ENCODE measurements around the gene BCAS3.

Gene BCAS3

GRCh38 chr17:61378658-61379456, 701.2 kb downstream of the BCAS3 start:
- Mint-ChIP-seq H3K4me1 (ENCODE audit: low read depth) (no peaks in the 10 kb centered on the region), H3K9me3 (no peaks in the 10 kb centered on the region), H3K36me3 (ENCODE audit: low read depth) (no peaks in the 10 kb centered on the region), H3K27ac (no peak overlapping the region), H3K27me3 (no peaks in the 10 kb centered on the region), H3K4me3 (no peak overlapping the region)

DNA sequence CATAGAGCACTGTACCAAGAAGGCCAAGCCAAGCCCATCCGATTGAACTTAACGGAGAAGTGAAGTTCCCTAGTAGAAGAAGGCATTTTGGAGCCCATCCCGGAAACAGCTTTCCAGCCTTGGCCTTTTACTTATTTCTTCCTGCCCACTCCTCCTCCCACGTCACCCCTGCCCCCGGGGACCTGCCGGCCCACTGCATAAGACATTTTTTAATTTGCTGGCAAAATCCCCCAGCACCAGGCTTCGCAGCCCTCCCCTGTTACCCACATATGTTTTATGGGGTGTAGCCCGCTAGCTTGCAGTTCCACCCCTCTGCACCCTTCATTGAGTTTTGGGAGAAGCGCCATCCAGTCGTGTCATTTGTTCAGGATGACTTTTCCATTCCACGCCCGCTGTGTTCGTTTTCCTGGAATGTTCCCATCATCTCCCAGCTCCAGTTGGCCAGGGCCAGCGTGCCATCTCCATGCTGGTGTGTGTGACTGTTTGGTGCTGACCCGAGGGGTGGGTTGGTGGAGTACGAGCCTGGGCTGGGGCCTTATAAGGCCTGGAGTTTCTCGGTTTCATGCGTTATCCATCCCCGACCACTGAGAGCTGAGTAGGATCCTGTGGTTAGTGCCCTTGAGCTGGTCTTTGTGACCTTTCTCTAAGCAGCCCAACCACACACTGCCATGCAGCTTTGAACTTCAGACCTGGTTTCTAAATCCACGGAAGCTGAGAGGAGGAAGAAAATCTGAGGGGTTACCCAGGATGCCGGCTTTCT, 702.0 kb downstream of the BCAS3 start:
- Mint-ChIP-seq H3K27me3 (no peaks in the 10 kb centered on the region), H3K4me3 (no peak overlapping the region), H3K4me1 (ENCODE audit: low read depth) (no peaks in the 10 kb centered on the region), H3K9me3 (no peaks in the 10 kb centered on the region), H3K27ac (no peak overlapping the region), H3K36me3 (ENCODE audit: low read depth) (no peaks in the 10 kb centered on the region)

DNA sequence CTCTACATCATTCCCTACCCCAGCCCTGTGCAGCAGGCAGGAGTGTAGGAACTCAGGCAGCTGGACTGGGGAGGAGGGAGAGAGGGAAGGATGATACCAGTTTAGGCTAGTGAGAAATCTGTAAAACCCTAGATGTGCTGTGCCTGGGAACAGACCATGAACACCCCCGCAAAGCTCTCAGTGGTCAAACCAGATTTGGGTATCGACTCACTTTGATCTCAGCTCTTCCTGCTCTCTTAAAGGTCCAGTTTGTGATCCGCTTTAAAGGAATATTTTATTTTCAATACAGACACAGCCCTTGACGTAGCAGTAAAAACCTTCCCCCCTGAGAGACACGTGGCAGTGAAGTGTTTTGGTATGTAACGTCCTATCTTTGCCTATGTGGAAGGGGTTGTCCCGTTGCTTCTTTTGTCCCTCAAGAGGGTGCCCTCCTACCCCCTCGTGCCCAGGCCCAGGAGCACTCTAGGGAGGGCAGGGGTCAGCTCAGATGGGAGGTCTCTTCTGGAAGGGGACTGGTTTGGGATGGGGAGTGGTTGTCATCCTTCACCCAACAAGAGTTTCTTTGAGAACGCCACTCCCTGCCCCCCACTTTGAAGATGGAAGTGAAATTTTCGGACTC, 702.7 kb downstream of the BCAS3 start:
- Mint-ChIP-seq H3K27ac (no peak overlapping the region), H3K9me3 (no peaks in the 10 kb centered on the region)

GRCh38 chr17:61380836-61381525, 703.3 kb downstream of the BCAS3 start:
- Mint-ChIP-seq H3K36me3 (ENCODE audit: low read depth) (no peaks in the 10 kb centered on the region), H3K9me3 (no peaks in the 10 kb centered on the region), H3K27ac (no peak overlapping the region), H3K27me3 (no peaks in the 10 kb centered on the region), H3K4me3 (no peak overlapping the region), H3K4me1 (ENCODE audit: low read depth) (no peaks in the 10 kb centered on the region)

More for the DNA sequence above, 702.7 kb downstream of the BCAS3 start:
- Mint-ChIP-seq H3K27me3 (no peaks in the 10 kb centered on the region), H3K36me3 (ENCODE audit: low read depth) (no peaks in the 10 kb centered on the region), H3K4me3 (no peak overlapping the region), H3K4me1 (ENCODE audit: low read depth) (no peaks in the 10 kb centered on the region)

GRCh38 chr17:61381537-61381936, 703.9 kb downstream of the BCAS3 start:
- no peak overlapping the region for H3K4me3 Mint-ChIP-seq

DNA sequence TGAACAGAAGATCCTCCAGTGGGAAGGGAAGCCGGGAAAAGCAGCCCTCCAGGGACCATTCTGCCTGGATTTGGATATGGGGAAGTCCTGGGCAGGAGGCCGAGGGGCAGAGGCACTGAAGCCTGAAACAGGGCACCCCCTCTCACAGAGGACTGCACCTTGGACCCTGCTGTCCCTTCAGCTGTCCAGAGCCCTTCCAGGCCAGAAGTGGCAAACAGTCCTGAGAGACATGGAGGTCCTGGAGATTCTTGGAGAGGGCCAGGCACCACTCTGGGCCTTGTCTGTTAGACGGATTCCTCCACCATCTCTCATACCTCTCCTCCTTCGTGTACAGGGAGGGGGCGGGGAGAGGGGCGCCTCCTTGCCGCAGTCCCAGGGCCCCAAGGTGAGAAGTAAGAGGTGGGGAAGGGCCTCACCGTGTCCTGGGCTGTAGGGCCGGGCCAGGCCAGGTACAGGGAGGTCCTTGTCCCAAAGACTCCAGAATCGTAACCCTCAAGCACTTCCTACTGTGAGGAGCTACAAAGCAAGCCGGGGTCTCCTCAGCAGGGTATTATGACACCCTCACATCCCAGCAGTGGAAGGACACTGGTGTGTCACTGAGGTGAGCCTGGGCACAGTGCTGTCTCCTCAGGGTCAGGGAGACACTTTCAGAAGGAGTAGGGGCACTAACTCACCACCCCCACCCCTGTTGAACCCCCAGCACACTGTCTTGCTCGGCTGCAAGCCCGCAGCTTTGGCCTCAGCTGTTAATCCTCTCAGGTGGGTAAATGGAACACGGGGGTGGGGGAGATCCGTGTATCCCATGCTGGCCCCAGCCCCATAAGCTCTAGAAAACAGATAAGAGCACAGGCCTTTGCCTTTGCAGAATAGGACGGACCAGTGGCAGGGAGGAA, 705.4 kb downstream of the BCAS3 start:
- Mint-ChIP-seq H3K4me3 (no peak overlapping the region), H3K4me1 (ENCODE audit: low read depth) (no peaks in the 10 kb centered on the region), H3K9me3 (no peaks in the 10 kb centered on the region)

More at GRCh38 chr17:61381537-61381936, 703.9 kb downstream of the BCAS3 start:
- H3K9me3 Mint-ChIP-seq = no peaks in the 10 kb centered on the region
- no peaks in the 10 kb centered on the region for H3K4me1 Mint-ChIP-seq (ENCODE audit: low read depth)
- no peaks in the 10 kb centered on the region for H3K27me3 Mint-ChIP-seq
- H3K27ac Mint-ChIP-seq = no peak overlapping the region
- no peaks in the 10 kb centered on the region for H3K36me3 Mint-ChIP-seq (ENCODE audit: low read depth)

DNA sequence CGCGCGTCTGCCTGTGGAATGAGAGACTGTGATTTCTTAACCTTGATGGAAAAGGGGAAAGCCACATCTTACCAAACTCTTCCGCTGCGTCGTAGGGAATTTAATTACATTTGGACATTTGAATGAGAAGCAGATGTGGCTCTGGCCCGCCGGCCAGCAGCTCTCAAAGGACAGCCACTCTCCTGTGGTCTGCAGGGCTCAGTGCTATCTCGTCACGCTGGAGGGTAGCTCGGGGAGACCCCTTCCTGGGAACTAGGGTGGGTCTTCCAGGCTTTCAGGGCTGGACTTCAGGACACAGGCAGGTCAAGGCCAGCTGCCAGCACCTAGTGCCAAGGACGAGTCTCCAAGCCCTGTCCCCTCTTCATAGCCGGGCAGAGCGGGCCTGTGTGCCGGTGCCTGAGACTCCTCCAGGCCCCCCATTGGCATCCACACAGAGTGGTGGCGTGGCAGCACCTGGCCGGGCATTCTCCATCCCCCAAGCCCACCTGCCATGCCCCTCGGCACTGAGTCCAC, 706.1 kb downstream of the BCAS3 start:
- Mint-ChIP-seq H3K27me3 (no peaks in the 10 kb centered on the region), H3K9me3 (no peaks in the 10 kb centered on the region), H3K36me3 (ENCODE audit: low read depth) (no peaks in the 10 kb centered on the region), H3K4me3 (no peak overlapping the region), H3K27ac (no peak overlapping the region), H3K4me1 (ENCODE audit: low read depth) (no peaks in the 10 kb centered on the region)

More for the DNA sequence above, 705.4 kb downstream of the BCAS3 start:
- Mint-ChIP-seq H3K27me3 (no peaks in the 10 kb centered on the region), H3K36me3 (ENCODE audit: low read depth) (no peaks in the 10 kb centered on the region), H3K27ac (no peak overlapping the region)

GRCh38 chr17:61384354-61384691, 706.7 kb downstream of the BCAS3 start:
- H3K36me3 Mint-ChIP-seq (ENCODE audit: low read depth) = no peaks in the 10 kb centered on the region
- H3K4me1 Mint-ChIP-seq (ENCODE audit: low read depth) = no peaks in the 10 kb centered on the region
- H3K9me3 Mint-ChIP-seq = no peaks in the 10 kb centered on the region
- H3K27me3 Mint-ChIP-seq = peaks cover 2% of the 10 kb centered on the region
- H3K4me3 Mint-ChIP-seq = no peak overlapping the region
- H3K27ac Mint-ChIP-seq = no peak overlapping the region

DNA sequence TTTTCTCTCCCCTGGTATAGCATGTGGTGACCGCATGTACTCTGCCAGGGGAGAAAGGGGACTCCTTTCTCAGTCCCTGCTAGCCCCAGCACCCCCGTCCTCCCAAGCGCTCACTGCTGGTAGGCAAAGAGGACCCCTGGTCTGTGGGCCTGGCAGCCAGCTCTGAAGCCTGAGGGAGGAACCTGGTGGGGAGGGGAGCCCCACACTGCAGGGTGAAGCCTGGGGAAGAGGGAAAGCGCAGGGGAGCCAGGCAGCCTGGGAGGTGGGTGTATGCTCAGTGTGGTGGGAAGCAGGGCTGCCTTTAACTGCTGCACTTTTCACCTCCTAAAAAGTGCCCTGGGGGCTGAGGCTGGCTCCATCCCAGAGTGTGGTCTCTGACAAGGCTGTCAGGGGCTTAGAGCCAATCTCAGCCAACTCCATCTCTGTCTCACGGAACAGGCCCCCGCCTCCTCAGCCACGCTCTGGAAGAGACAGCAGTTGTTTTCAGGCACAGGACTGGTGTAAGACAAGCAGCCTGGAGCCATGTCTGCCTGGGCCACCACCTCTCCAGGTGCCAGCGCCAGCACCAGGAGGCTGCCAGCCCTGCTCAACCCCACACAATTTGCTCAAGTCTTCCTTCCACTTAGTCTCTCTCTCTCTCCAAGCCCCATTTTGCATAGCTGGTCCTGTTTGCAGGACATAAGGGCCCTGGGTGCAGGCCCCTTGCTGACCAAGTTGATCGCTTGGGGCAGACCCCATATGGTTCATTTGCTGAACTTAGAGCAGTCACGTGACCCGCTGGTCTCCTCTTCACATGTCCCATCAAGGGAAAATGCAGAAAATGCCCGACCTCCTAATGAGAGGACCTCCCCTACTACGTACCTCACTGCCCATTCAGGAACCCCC, 707.3 kb downstream of the BCAS3 start:
- Mint-ChIP-seq H3K9me3 (no peaks in the 10 kb centered on the region), H3K4me1 (ENCODE audit: low read depth) (no peaks in the 10 kb centered on the region), H3K4me3 (no peak overlapping the region), H3K36me3 (ENCODE audit: low read depth) (no peaks in the 10 kb centered on the region), H3K27me3 (peaks cover 3% of the 10 kb centered on the region), H3K27ac (no peak overlapping the region)

DNA sequence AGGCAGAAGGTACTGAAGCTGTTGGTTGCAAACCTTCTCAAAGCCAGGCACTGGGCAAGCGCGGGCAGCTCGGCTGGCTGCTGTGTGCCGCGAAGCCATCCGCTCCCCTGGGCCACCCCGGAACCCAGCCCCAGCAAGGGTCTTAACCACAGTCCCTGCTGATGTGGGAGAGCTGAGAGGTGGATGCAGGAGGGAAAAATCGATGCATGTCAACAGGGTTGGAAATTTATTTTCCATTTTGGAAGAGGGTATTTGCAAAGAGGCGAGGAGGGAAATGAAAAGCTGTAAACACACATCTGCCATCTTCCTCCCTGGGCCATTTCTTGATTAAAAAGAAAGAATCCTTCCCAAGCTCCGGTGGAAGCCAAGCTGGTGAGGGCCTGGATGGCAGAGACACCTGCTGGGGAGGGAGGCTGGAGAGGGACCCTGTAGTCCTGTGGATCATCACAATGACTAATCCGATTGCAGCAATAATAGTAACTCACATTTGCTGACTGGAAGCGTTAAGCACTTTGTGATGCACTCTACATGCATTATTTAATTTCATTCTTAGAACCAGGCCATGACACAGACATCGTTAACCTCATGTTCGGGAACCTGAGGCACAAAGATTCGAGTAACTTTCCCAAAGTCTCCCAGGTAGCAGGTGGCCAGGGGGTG, 708.1 kb downstream of the BCAS3 start:
- no peaks in the 10 kb centered on the region for H3K9me3 Mint-ChIP-seq
- no peak overlapping the region for H3K4me3 Mint-ChIP-seq
- no peaks in the 10 kb centered on the region for H3K36me3 Mint-ChIP-seq (ENCODE audit: low read depth)
- peaks cover 3% of the 10 kb centered on the region for H3K27me3 Mint-ChIP-seq
- no peaks in the 10 kb centered on the region for H3K4me1 Mint-ChIP-seq (ENCODE audit: low read depth)
- H3K27ac Mint-ChIP-seq = no peak overlapping the region

DNA sequence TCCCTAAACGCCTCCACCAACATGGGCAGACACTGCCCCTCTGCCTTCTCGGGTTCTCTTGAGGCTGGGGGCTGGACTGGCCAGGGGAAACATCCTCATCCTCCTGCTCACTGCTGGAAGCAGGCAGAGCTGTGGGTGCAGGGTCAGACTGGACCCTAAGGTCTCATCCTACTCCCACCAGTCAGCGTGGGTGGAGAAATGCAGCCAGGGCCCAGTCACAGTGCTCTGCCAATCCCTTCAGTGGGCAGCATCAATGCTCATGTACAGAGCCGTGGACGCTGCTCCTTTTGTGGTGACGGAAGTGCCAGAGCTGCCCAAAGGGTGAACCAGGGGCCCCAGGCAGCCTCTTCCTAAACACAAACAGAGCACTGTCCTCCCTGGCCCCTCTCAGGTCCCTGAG, 708.6 kb downstream of the BCAS3 start:
- Mint-ChIP-seq H3K27me3 (peaks cover 3% of the 10 kb centered on the region), H3K4me3 (no peak overlapping the region), H3K9me3 (no peaks in the 10 kb centered on the region), H3K36me3 (ENCODE audit: low read depth) (no peaks in the 10 kb centered on the region), H3K4me1 (ENCODE audit: low read depth) (no peaks in the 10 kb centered on the region), H3K27ac (no peak overlapping the region)

GRCh38 chr17:61387011-61387410, 709.4 kb downstream of the BCAS3 start:
- Mint-ChIP-seq H3K4me1 (ENCODE audit: low read depth) (no peaks in the 10 kb centered on the region), H3K27ac (no peak overlapping the region), H3K4me3 (no peak overlapping the region), H3K36me3 (ENCODE audit: low read depth) (no peaks in the 10 kb centered on the region), H3K9me3 (no peaks in the 10 kb centered on the region), H3K27me3 (peaks cover 3% of the 10 kb centered on the region)
